ENCODE results near the gene PPFIBP1. TPM values are rescaled to one million over a fixed set of nuclear protein-coding genes. Genes with fewer than 3 reads are reported as not detected.
A peak's percentile ranks its signal among the peaks of the same experiment; 100 is the strongest.

Gene PPFIBP1
- total RNA-seq, 1 experiment from 2014 or later: 88.6 TPM

- ChIA-PET CTCF (no interaction called here), POLR2A (no interaction called here)
- Histone ChIP-seq H3K9me3 (ENCODE audit: control insufficient read depth, insufficient read depth, low read depth, low read length) (no peaks in the 10 kb centered on the region), H3K4me1 (ENCODE audit: control insufficient read depth, insufficient read depth, low read length) (peaks cover 6% of the 10 kb centered on the region), H3K27ac (ENCODE audit: low read length) (peak within 1 kb of the TSS; percentile 97), H3K27me3 (ENCODE audit: control insufficient read depth, insufficient read depth, low read length) (no peaks in the 10 kb centered on the region), H3K4me3 (ENCODE audit: low read depth in 2 of 2, low read length in 2 of 2) (peak within 1 kb of the TSS; percentile 75 to 90), H3K36me3 (ENCODE audit: control insufficient read depth, insufficient read depth, low read length) (peaks cover 2% of the 10 kb centered on the region; the same call in 1 of the 2 replicates)
- in situ Hi-C loops (cut with HindIII; ENCODE audit: low pct_unique_long_range_greater_than_20kb, low sequenced_read_pairs) (no loop called here), intact Hi-C loops (cut with micrococcal nuclease; ENCODE audit: unreplicated experiment) (no loop called here)
- peak; percentile 98 for ATAC-seq
- TF ChIP-seq SIN3A (IDR thresholded peaks at IDR 0.05; ENCODE audit: borderline replicate concordance, insufficient read depth, low read depth, low read length) (peak; percentile 98; the same call in 1 of the 2 replicates), TCF7L2 (IDR thresholded peaks at IDR 0.05; ENCODE audit: low read depth, low read length) (peak; percentile 73; the same call in 1 of the 2 replicates), CTCF (IDR thresholded peaks at IDR 0.05) (no peak), POLR2AphosphoS5 (IDR thresholded peaks at IDR 0.05; ENCODE audit: low read depth, low read length) (peak; percentile 91)
- TF ChIP-seq, protein P1, sequence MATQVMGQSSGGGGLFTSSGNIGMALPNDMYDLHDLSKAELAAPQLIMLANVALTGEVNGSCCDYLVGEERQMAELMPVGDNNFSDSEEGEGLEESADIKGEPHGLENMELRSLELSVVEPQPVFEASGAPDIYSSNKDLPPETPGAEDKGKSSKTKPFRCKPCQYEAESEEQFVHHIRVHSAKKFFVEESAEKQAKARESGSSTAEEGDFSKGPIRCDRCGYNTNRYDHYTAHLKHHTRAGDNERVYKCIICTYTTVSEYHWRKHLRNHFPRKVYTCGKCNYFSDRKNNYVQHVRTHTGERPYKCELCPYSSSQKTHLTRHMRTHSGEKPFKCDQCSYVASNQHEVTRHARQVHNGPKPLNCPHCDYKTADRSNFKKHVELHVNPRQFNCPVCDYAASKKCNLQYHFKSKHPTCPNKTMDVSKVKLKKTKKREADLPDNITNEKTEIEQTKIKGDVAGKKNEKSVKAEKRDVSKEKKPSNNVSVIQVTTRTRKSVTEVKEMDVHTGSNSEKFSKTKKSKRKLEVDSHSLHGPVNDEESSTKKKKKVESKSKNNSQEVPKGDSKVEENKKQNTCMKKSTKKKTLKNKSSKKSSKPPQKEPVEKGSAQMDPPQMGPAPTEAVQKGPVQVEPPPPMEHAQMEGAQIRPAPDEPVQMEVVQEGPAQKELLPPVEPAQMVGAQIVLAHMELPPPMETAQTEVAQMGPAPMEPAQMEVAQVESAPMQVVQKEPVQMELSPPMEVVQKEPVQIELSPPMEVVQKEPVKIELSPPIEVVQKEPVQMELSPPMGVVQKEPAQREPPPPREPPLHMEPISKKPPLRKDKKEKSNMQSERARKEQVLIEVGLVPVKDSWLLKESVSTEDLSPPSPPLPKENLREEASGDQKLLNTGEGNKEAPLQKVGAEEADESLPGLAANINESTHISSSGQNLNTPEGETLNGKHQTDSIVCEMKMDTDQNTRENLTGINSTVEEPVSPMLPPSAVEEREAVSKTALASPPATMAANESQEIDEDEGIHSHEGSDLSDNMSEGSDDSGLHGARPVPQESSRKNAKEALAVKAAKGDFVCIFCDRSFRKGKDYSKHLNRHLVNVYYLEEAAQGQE (IDR thresholded peaks at IDR 0.05; ENCODE audit: insufficient read depth in 1 of 2, low read depth in 2 of 2, low read length in 1 of 2): peak in 1 of 2 experiments; percentile 79; a peak in 2 of 4 replicates
- no TSS peak for BruUV-seq (replicated peaks)
- peak; percentile 83 for DNase-seq (ENCODE audit: low read depth, low spot score)
Measured at GRCh38 chr12:27710592-27711316, 186.7 kb downstream of the PPFIBP1 start, which contains the start of gene MRPS35. Gene MRPS35 (plus strand): TSS chr12:27710832. CDS start chr12:27710844, 12 bp downstream.

DNA sequence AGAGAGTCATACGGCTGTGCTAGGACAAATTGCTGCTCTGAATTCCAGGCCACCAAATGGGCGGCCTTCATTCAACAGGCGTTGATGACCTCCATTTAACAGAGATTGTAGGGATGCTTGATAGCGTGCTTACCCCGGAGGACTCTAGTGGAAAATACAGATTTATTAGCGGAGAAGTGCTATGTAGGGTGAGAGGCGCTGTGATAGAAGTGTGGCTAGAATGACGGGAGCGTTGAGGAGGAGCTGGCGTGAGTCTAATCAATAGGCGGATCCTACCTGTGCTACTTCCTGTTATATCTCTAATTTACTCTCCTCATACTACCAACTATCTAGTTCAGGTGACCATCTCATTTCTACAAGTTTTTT is 187.3 kb downstream of the PPFIBP1 start:
- peak overlapping the region; percentile 75 to 90 for H3K4me3 ChIP-seq (ENCODE audit: low read depth in 2 of 2, low read length in 2 of 2)
- no peak for TF ChIP-seq CTCF (IDR thresholded peaks at IDR 0.05)
- no peak for TF ChIP-seq POLR2AphosphoS5 (IDR thresholded peaks at IDR 0.05; ENCODE audit: low read depth, low read length)
- no peak for TF ChIP-seq TCF7L2 (IDR thresholded peaks at IDR 0.05; ENCODE audit: low read depth, low read length)
- TF ChIP-seq, protein P1 (IDR thresholded peaks at IDR 0.05; ENCODE audit: insufficient read depth in 1 of 2, low read depth in 2 of 2, low read length in 1 of 2): no peak
- POLR2A ChIA-PET: interaction anchor here (0.6 kb wide), 1 partner anchor 834 kb away, joined by 6 read pairs; no protein-coding TSS in a partner anchor
- in situ Hi-C loops (cut with HindIII; ENCODE audit: low pct_unique_long_range_greater_than_20kb, low sequenced_read_pairs) (no loop called here), intact Hi-C loops (cut with micrococcal nuclease; ENCODE audit: unreplicated experiment) (no loop called here)
- no TSS peak for BruUV-seq (replicated peaks)
- H3K4me1 ChIP-seq (ENCODE audit: control insufficient read depth, insufficient read depth, low read length): peaks cover 6% of the 10 kb centered on the region
- peak overlapping the region; percentile 97 for H3K27ac ChIP-seq (ENCODE audit: low read length)
- H3K36me3 ChIP-seq (ENCODE audit: control insufficient read depth, insufficient read depth, low read length): peaks cover 7% of the 10 kb centered on the region
- DNase-seq (ENCODE audit: low read depth, low spot score) (no peak), ATAC-seq (peak; percentile 26)
- CTCF ChIA-PET: no interaction called here
- no peaks in the 10 kb centered on the region for H3K27me3 ChIP-seq (ENCODE audit: control insufficient read depth, insufficient read depth, low read length)
- no peaks in the 10 kb centered on the region for H3K9me3 ChIP-seq (ENCODE audit: control insufficient read depth, insufficient read depth, low read depth, low read length)
